Measurements from ENCODE around the gene A1BG. TPM values are rescaled to one million over a fixed set of nuclear protein-coding genes. Genes with fewer than 3 reads are reported as not detected.

Gene A1BG
- total RNA-seq, 1 experiment from 2014 or later: 24.5 TPM

GRCh38 chr19:58300620-58301019, 52.7 kb downstream of the A1BG start:
- no peak for DNase-seq (ENCODE audit: low spot score)

DNA sequence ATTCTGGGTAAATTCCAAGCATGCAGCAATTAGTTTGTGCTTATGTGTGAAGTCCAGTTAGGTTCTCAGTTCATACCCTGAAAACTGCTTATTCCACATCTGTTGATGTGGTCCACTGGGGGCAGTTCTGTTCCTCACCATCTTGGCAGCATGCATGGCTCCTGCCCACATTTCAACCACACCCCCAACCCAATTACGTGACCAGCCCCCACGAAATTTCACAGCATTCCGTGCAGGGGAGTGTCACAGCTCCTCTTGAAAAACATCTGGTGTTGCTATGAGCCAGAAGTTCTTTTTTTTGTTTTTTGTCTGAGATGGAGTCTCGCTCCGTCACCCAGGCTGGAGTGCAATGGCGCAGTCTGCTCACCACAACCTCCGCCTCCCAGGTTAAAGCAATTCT, 57.2 kb downstream of the A1BG start:
- no peak for DNase-seq (ENCODE audit: low spot score)

Other genes with a start within 250 kb of the A1BG start
- gene ZNF329, start 202.7 kb downstream of the A1BG start, total RNA-seq (2014; rRNA removed; shearing (Covaris generic)): 8.7 and 11.1 TPM in 2 replicates
- 14.5 and 22.8 TPM in 2 replicates for gene ZNF274, start 170.4 kb downstream of the A1BG start, total RNA-seq (2014; rRNA removed; shearing (Covaris generic))
- 0.02 and 0.08 TPM in 2 replicates for gene ZNF544, start 124.6 kb downstream of the A1BG start, total RNA-seq (2014; rRNA removed; shearing (Covaris generic))
- 3.1 and 4.3 TPM in 2 replicates for gene ZNF8, start 74.5 kb downstream of the A1BG start, total RNA-seq (2014; rRNA removed; shearing (Covaris generic))
- gene ERVK3-1, start 48.1 kb downstream of the A1BG start, total RNA-seq (2014; rRNA removed; shearing (Covaris generic)): 96.6 and 120 TPM in 2 replicates
- gene ZSCAN22, start 26.5 kb downstream of the A1BG start, total RNA-seq (2014; rRNA removed; shearing (Covaris generic)): 2.6 and 2.8 TPM in 2 replicates
- 1.6 and 5.1 TPM in 2 replicates for gene ZNF497, start 9.3 kb upstream of the A1BG start, total RNA-seq (2014; rRNA removed; shearing (Covaris generic))
- gene ZNF837, start 27.5 kb upstream of the A1BG start, total RNA-seq (2014; rRNA removed; shearing (Covaris generic)): 1.4 and 1.9 TPM in 2 replicates
- gene RPS5, start 33.8 kb upstream of the A1BG start, total RNA-seq (2014; rRNA removed; shearing (Covaris generic)): 3,081 and 3,534 TPM in 2 replicates
- gene RNF225, start 42.2 kb upstream of the A1BG start, total RNA-seq (2014; rRNA removed; shearing (Covaris generic)): not detected in 2 replicates
- gene ZNF584, start 55.2 kb upstream of the A1BG start, total RNA-seq (2014; rRNA removed; shearing (Covaris generic)): 15.6 and 23.6 TPM in 2 replicates
- gene ZNF132, start 86.7 kb upstream of the A1BG start, total RNA-seq (2014; rRNA removed; shearing (Covaris generic)): 4.0 and 6.4 TPM in 2 replicates
- 3.3 and 6.7 TPM in 2 replicates for gene ZNF324B, start 98.1 kb upstream of the A1BG start, total RNA-seq (2014; rRNA removed; shearing (Covaris generic))
- 7.1 and 10.1 TPM in 2 replicates for gene ZNF324, start 113.6 kb upstream of the A1BG start, total RNA-seq (2014; rRNA removed; shearing (Covaris generic))
- 9.8 and 14.7 TPM in 2 replicates for gene ZNF446, start 122.9 kb upstream of the A1BG start, total RNA-seq (2014; rRNA removed; shearing (Covaris generic))
- gene SLC27A5, start 158.5 kb upstream of the A1BG start, total RNA-seq (2014; rRNA removed; shearing (Covaris generic)): 18.1 and 19.7 TPM in 2 replicates
- gene ZBTB45, start 166.3 kb upstream of the A1BG start, total RNA-seq (2014; rRNA removed; shearing (Covaris generic)): 1.6 and 4.6 TPM in 2 replicates
- 378 and 416 TPM in 2 replicates for gene TRIM28, start 190.6 kb upstream of the A1BG start, total RNA-seq (2014; rRNA removed; shearing (Covaris generic))
- gene CHMP2A, start 201.6 kb upstream of the A1BG start, total RNA-seq (2014; rRNA removed; shearing (Covaris generic)): 242 and 244 TPM in 2 replicates
- gene UBE2M, start 205.1 kb upstream of the A1BG start, total RNA-seq (2014; rRNA removed; shearing (Covaris generic)): 108 and 109 TPM in 2 replicates
- gene MZF1, start 219.8 kb upstream of the A1BG start, total RNA-seq (2014; rRNA removed; shearing (Covaris generic)): 3.5 and 5.4 TPM in 2 replicates

All from H4 (cell line).